ENCODE measurements around the gene PAIP1.
"Not testable (repeated sequence)": the region's sequence is repeated elsewhere in the genome, so short reads cannot be mapped to it uniquely, and the experiment has no call there.

Gene PAIP1

GRCh38 chr5:43533646-43534045 lies 23.2 kb downstream of the PAIP1 start:
- H4K20me1 ChIP-seq, result peaks cover 38% of the 10 kb centered on the region
- no peak overlapping the region for H3K4me2 ChIP-seq
- H3K27me3 ChIP-seq, result no peaks in the 10 kb centered on the region
- H3K9me3 ChIP-seq, result no peaks in the 10 kb centered on the region
- no peaks in the 10 kb centered on the region for H3K4me1 ChIP-seq
- TF ChIP-seq Cebpa-rat (IDR thresholded peaks at IDR 0.05), result no peak
- H3K27ac ChIP-seq, result no peak overlapping the region
- no peak overlapping the region for H3K9ac ChIP-seq
- H3K36me3 ChIP-seq, result peaks cover 94% of the 10 kb centered on the region
- no peak overlapping the region for H3K4me3 ChIP-seq

DNA sequence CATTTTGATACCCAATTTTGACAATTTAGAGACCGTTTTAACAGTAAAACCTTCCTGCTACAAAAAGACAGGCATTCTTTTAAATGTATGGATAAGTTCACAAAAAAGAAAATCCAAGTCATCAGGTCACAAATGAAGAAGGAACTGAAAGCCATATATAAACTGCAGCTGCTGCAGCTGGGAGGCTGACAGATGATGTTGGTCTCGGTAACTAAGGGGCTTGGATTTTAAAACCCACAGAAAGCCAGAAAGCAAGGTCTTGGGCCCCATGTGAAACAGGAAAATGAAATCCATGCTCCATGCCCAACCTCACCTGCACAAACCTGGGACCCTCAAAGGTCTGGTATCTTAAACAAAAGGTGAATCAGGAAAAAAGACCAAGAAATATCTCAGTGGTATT lies 26.2 kb downstream of the PAIP1 start:
- H3K4me2 ChIP-seq, result no peak overlapping the region
- no peaks in the 10 kb centered on the region for H3K4me1 ChIP-seq
- no peak overlapping the region for H3K4me3 ChIP-seq
- H3K27ac ChIP-seq, result no peak overlapping the region
- H3K9me3 ChIP-seq, result no peaks in the 10 kb centered on the region
- no peak for TF ChIP-seq Cebpa-rat (IDR thresholded peaks at IDR 0.05)
- peaks cover 9% of the 10 kb centered on the region for H4K20me1 ChIP-seq
- H3K27me3 ChIP-seq, result no peaks in the 10 kb centered on the region
- peaks cover 84% of the 10 kb centered on the region for H3K36me3 ChIP-seq
- no peak overlapping the region for H3K9ac ChIP-seq

DNA sequence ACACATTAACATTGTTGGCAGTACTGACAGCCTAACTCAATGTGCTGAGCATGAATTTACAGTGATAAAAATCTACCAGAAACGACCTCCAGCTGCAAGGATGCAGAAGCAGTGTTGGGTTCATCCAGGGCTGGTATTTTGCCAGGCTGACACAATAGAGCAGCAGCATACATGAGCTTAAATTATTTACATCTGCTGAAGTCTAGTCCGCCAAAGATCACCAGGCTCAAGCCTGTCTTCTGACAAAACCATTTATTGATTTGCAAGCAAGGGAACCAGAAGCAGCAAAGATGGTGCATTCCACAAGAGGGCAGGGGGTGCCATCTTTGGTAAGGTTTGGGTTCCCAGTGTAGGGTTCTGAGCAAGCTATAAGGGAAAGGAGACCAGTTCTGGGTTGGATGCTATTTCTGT lies 33.2 kb downstream of the PAIP1 start:
- no peak overlapping the region for H3K9ac ChIP-seq
- H4K20me1 ChIP-seq, result no peaks in the 10 kb centered on the region
- no peak overlapping the region for H3K4me2 ChIP-seq
- H3K36me3 ChIP-seq, result peaks cover 48% of the 10 kb centered on the region
- H3K9me3 ChIP-seq, result no peaks in the 10 kb centered on the region; the same call in 1 of the 2 replicates
- H3K4me1 ChIP-seq, result no peaks in the 10 kb centered on the region
- no peak overlapping the region for H3K27ac ChIP-seq
- no peak for TF ChIP-seq Cebpa-rat (IDR thresholded peaks at IDR 0.05)
- no peaks in the 10 kb centered on the region for H3K27me3 ChIP-seq
- no peak overlapping the region for H3K4me3 ChIP-seq

GRCh38 chr5:43520615-43521014 lies 36.3 kb downstream of the PAIP1 start:
- no peaks in the 10 kb centered on the region for H4K20me1 ChIP-seq
- H3K27ac ChIP-seq, result no peak overlapping the region
- no peak for TF ChIP-seq Cebpa-rat (IDR thresholded peaks at IDR 0.05)
- H3K9me3 ChIP-seq, result no peaks in the 10 kb centered on the region; the same call in 1 of the 2 replicates
- H3K27me3 ChIP-seq, result no peaks in the 10 kb centered on the region
- H3K4me3 ChIP-seq, result no peak overlapping the region
- no peak overlapping the region for H3K9ac ChIP-seq
- H3K4me1 ChIP-seq, result peaks cover 9% of the 10 kb centered on the region
- no peak overlapping the region for H3K4me2 ChIP-seq
- H3K36me3 ChIP-seq, result peaks cover 30% of the 10 kb centered on the region

- Histone ChIP-seq H3K9ac (peak overlapping the region; percentile 82), H3K4me2 (peak overlapping the region; percentile 96), H4K20me1 (no peaks in the 10 kb centered on the region), H3K4me1 (peaks cover 26% of the 10 kb centered on the region), H3K27ac (peak overlapping the region; percentile 86), H3K4me3 (peak overlapping the region; percentile 73), H3K9me3 (peaks cover 11% of the 10 kb centered on the region), H3K36me3 (no peaks in the 10 kb centered on the region), H3K27me3 (no peaks in the 10 kb centered on the region)
- TF ChIP-seq Cebpa-rat (IDR thresholded peaks at IDR 0.05), result no peak
Measured at GRCh38 chr5:43515678-43516048, 41.2 kb downstream of the PAIP1 start.

DNA sequence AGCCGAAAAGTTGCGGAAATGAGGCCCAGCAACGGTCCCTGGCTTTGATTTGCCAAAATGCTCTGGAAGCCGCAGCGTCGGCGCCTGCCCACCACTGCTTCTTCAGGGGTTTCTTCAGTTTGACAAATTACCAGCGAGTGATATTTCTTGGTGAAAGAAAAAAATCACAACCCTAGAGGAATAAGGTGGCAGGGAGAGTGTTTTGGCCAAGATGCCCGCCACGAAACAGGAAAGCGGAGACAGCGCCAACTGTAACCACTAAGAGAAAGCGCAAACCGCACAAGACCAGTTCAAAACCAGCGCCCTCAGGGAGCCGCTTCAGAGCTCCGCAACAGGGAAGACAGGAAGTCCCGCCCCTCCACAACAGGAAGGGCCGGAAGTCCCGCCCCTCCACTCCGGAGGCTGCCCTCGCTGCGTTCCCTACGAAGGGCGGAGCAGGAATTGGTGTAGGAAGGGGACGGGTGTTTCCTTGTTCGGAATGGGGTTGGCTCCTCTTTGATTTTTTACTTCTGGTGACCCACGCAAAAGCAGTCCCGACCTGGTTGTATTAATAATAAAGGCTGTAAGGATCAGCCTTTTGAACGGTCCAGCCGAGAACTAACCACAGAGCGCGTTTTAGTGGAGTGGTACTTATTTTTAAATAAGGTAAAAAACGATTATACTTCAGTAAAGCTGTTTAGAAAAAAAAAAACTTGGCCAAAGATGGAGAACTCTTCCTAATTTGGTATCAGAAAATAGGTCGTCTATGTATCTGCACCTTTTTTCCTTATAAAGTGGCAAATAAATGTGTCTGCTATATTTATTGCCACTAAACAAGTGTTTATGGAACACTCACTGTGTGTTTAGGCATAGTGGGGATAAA lies 41.8 kb downstream of the PAIP1 start, which contains the start of gene C5orf34:
TSS of gene C5orf34 (minus strand) at position 333 of the 862 bp plus-strand sequence. CDS start 5,809 bp downstream, outside the sequence.
- H3K36me3 ChIP-seq, result no peaks in the 10 kb centered on the region
- H3K9ac ChIP-seq, result peak within 1 kb of the TSS; percentile 82
- H3K4me3 ChIP-seq, result peak within 1 kb of the TSS; percentile 73
- H4K20me1 ChIP-seq, result no peaks in the 10 kb centered on the region
- no peak for TF ChIP-seq Cebpa-rat (IDR thresholded peaks at IDR 0.05)
- H3K27ac ChIP-seq, result peak within 1 kb of the TSS; percentile 86
- H3K9me3 ChIP-seq, result peaks cover 11% of the 10 kb centered on the region
- peaks cover 26% of the 10 kb centered on the region for H3K4me1 ChIP-seq
- H3K4me2 ChIP-seq, result peak within 1 kb of the TSS; percentile 96
- H3K27me3 ChIP-seq, result no peaks in the 10 kb centered on the region

DNA sequence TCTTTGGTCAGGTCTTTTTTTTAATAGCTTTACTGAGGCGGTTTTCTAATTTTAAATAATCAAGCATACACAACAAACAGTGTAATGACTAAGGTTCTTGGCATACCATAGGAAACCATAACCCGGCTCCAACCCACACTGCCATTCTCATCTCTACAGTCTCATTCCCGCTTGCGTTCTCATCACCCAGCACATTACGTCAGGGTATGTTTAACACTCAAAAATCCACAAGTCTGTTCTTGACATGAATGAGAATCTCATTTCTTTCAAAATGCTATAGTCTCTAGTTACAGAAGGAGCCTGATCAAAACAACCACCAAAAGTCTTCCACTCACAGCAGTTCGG lies 42.4 kb downstream of the PAIP1 start:
- no peak for TF ChIP-seq Cebpa-rat (IDR thresholded peaks at IDR 0.05)
- H3K4me1 ChIP-seq, result peaks cover 26% of the 10 kb centered on the region
- H3K27ac ChIP-seq, result peak overlapping the region; percentile 86
- peaks cover 11% of the 10 kb centered on the region for H3K9me3 ChIP-seq
- H3K9ac ChIP-seq, result peak overlapping the region; percentile 82
- H4K20me1 ChIP-seq, result no peaks in the 10 kb centered on the region
- H3K36me3 ChIP-seq, result no peaks in the 10 kb centered on the region
- peak overlapping the region; percentile 96 for H3K4me2 ChIP-seq
- peak overlapping the region; percentile 73 for H3K4me3 ChIP-seq
- H3K27me3 ChIP-seq, result no peaks in the 10 kb centered on the region

GRCh38 chr5:43514025-43514424 lies 42.9 kb downstream of the PAIP1 start:
- H3K36me3 ChIP-seq, result peaks cover 3% of the 10 kb centered on the region
- no peaks in the 10 kb centered on the region for H4K20me1 ChIP-seq
- no peak for TF ChIP-seq Cebpa-rat (IDR thresholded peaks at IDR 0.05)
- peak overlapping the region; percentile 73 for H3K4me3 ChIP-seq
- H3K9ac ChIP-seq, result peak overlapping the region; percentile 82
- H3K4me2 ChIP-seq, result peak overlapping the region; percentile 96
- peak overlapping the region; percentile 86 for H3K27ac ChIP-seq
- H3K4me1 ChIP-seq, result peaks cover 26% of the 10 kb centered on the region
- no peaks in the 10 kb centered on the region for H3K27me3 ChIP-seq
- peaks cover 11% of the 10 kb centered on the region for H3K9me3 ChIP-seq

DNA sequence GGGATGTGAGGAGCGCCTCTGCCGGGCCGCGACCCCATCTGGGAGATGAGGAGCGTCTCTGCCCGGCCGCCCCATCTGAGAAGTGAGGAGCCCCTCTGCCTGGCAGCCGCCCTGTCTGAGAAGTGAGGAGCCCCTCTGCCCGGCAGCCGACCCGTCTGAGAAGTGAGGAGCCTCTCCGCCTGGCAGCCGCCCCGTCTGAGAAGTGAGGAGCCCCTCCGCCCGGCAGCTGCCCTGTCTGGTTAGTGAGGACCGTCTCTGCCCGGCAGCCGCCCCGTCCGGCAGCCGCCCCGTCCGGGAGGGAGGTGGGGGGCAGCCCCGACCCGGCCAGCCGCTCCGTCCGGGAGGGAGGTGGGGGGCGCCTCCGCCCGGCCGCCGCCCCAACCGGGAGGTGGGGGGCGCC lies 45.8 kb downstream of the PAIP1 start:
- not testable (repeated sequence) for H4K20me1 ChIP-seq, H3K4me2 ChIP-seq, H3K27me3 ChIP-seq, H3K4me3 ChIP-seq, H3K9ac ChIP-seq, H3K27ac ChIP-seq
- Histone ChIP-seq H3K9me3 (peaks cover 11% of the 10 kb centered on the region), H3K4me1 (peaks cover 22% of the 10 kb centered on the region), H3K36me3 (peaks cover 26% of the 10 kb centered on the region)

DNA sequence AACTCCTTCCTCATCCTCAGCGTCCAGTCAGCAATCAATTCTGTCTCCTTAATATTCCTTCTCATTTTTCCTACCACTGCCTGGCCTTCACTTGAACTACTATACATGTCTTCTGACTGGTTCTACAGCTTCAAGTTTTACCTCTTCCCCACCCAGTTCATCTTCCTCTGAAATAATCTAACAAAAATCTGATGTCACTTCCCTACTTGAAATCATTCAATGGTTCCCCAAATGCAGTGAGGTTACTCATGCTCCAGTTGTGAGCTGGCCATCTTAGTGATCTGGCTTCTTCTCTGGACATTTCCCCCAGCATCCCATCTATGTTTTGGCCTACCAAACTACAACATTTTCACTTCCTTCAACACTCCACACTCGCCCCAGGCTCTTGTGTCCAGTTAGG lies 58.3 kb downstream of the PAIP1 start:
- H3K36me3 ChIP-seq, result peaks cover 56% of the 10 kb centered on the region
- H3K4me2 ChIP-seq, result no peak overlapping the region
- H3K27me3 ChIP-seq, result no peaks in the 10 kb centered on the region
- no peak overlapping the region for H3K4me3 ChIP-seq
- no peaks in the 10 kb centered on the region for H3K9me3 ChIP-seq
- H3K4me1 ChIP-seq, result no peaks in the 10 kb centered on the region
- no peak overlapping the region for H3K27ac ChIP-seq
- no peak overlapping the region for H3K9ac ChIP-seq
- H4K20me1 ChIP-seq, result no peaks in the 10 kb centered on the region
- TF ChIP-seq Cebpa-rat (IDR thresholded peaks at IDR 0.05), result no peak
